GM23338 (cell line): Measurements from ENCODE around the gene NUDT21. TPM values are rescaled to one million over a fixed set of nuclear protein-coding genes. Genes with fewer than 3 reads are reported as not detected.

Experiments
- ATAC-seq: fragments of 200-7000 bp; cut with Tn5 transposase; 3 replicates; pipeline ENCODE4 v1.9.1; 2020
- DNase-seq: peaks from one replicate; pipeline ENCODE4 v3.0.0-alpha.2; 2015; ENCODE audit warnings: low spot score
- H2AFZ ChIP-seq: fragments of 200-600 bp; sonication (generic); 2 replicates; pipeline ENCODE4 v1.8.0; 2016; ENCODE audit warnings: antibody characterized with exemption, mild to moderate bottlenecking, moderate library complexity
- H3F3A ChIP-seq: fragments of 200-600 bp; sonication (generic); replicated peaks from 2 replicates; pipeline ENCODE4 v1.8.0; 2017; ENCODE audit warnings: antibody characterized with exemption, mixed run types, low read depth
- H3K27ac ChIP-seq: fragments of 200-600 bp; sonication (generic); 2 replicates; pipeline ENCODE4 v1.6.1; 2016; ENCODE audit warnings: low read depth
- H3K27me3 ChIP-seq: fragments of 200-600 bp; sonication (generic); 2 replicates; pipeline ENCODE4 v1.8.0; 2016; ENCODE audit warnings: mild to moderate bottlenecking, mixed run types, moderate library complexity; ENCODE audit not compliant: insufficient read depth
- H3K36me3 ChIP-seq: fragments of 200-600 bp; sonication (generic); 2 replicates; pipeline ENCODE4 v1.8.0; 2016; ENCODE audit warnings: mild to moderate bottlenecking; ENCODE audit not compliant: insufficient read depth
- H3K4me1 ChIP-seq: fragments of 200-600 bp; sonication (generic); 2 replicates; pipeline ENCODE4 v1.8.0; 2016; ENCODE audit warnings: mild to moderate bottlenecking, moderate library complexity; ENCODE audit not compliant: insufficient read depth
- H3K4me2 ChIP-seq: fragments of 200-600 bp; sonication (generic); 2 replicates; pipeline ENCODE4 v1.7.1; 2017; ENCODE audit warnings: mixed run types
- H3K4me3 ChIP-seq: fragments of 200-600 bp; sonication (generic); 2 replicates; pipeline ENCODE4 v1.6.1; 2016; ENCODE audit warnings: mixed run types
- H3K79me2 ChIP-seq: fragments of 200-600 bp; sonication (generic); replicated peaks from 2 replicates; pipeline ENCODE4 v1.8.0; 2017; ENCODE audit warnings: mild to moderate bottlenecking; ENCODE audit not compliant: insufficient read depth
- H3K9me2 ChIP-seq: fragments of 200-600 bp; sonication (generic); 2 replicates; pipeline ENCODE4 v1.8.0; 2017; ENCODE audit not compliant: insufficient read depth
- H4K20me1 ChIP-seq: fragments of 200-600 bp; sonication (generic); replicated peaks from 2 replicates; pipeline ENCODE4 v1.8.0; 2017; ENCODE audit warnings: mild to moderate bottlenecking; ENCODE audit not compliant: insufficient read depth
- H3K27ac Mint-ChIP-seq: 2 replicates; pipeline ENCODE4 v1.8.0; 2020; ENCODE audit warnings: inconsistent platforms, mild to moderate bottlenecking, moderate library complexity, mixed read lengths
- H3K27me3 Mint-ChIP-seq: 3 replicates; pipeline ENCODE4 v1.8.0; 2022; ENCODE audit warnings: low read depth, mild to moderate bottlenecking, moderate library complexity, mixed read lengths, inconsistent platforms; ENCODE audit not compliant: insufficient read depth, poor library complexity
- H3K36me3 Mint-ChIP-seq: 3 replicates; pipeline ENCODE4 v1.8.0; 2021; ENCODE audit warnings: low read depth, mild to moderate bottlenecking, inconsistent platforms, moderate library complexity, mixed read lengths
- H3K4me1 Mint-ChIP-seq: 3 replicates; pipeline ENCODE4 v1.8.0; 2020; ENCODE audit warnings: mild to moderate bottlenecking, inconsistent platforms, mixed read lengths
- H3K4me3 Mint-ChIP-seq: 3 replicates; pipeline ENCODE4 v1.8.0; 2021; ENCODE audit warnings: moderate library complexity, mild to moderate bottlenecking, inconsistent platforms, mixed read lengths
- H3K9me3 Mint-ChIP-seq: 3 replicates; pipeline ENCODE4 v1.8.0; 2020; ENCODE audit warnings: moderate library complexity, mild to moderate bottlenecking, inconsistent platforms, mixed read lengths
- CREB1 ChIP-seq: fragments of 250-450 bp; sonication (Bioruptor Pico); IDR thresholded peaks from 2 replicates; pipeline ENCODE4 v1.5.0; 2020; ENCODE audit warnings: low read depth, mild to moderate bottlenecking, moderate library complexity
- NANOG ChIP-seq: IDR thresholded peaks from 2 replicates; pipeline ENCODE4 v1.6.1; 2016; ENCODE audit warnings: antibody characterized with exemption, borderline replicate concordance
- POLR2AphosphoS5 ChIP-seq: IDR thresholded peaks from 2 replicates; pipeline ENCODE4 v1.6.1; 2016; ENCODE audit warnings: antibody characterized with exemption, low read depth
- ZNF331 ChIP-seq: fragments of 250-450 bp; sonication (Bioruptor Pico); IDR thresholded peaks from 2 replicates; pipeline ENCODE4 v1.5.0; 2020; ENCODE audit warnings: low read depth, mild to moderate bottlenecking, moderate library complexity
- ZNF462 ChIP-seq: fragments of 250-450 bp; sonication (Bioruptor Pico); IDR thresholded peaks from 2 replicates; pipeline ENCODE4 v1.5.0; 2020; ENCODE audit warnings: mild to moderate bottlenecking, moderate library complexity
- polyA plus RNA-seq: library from polyadenylated mRNA; unstranded; fragments of >200 nt; fragmentation: Nextera tagmentation; extraction: Ambion mirVana; gene quantifications from 2 replicates; pipeline ENCODE4 v1.2.1, GENCODE V29; 2016
- total RNA-seq: library from RNA; depleted of rRNA; stranded (reverse); fragments of >200 nt; shearing (Covaris generic); gene quantifications from 2 replicates; pipeline ENCODE4 v1.2.3, GENCODE V29; 2014

Gene NUDT21
- total and polyA plus RNA-seq, 2 experiments from 2014 or later, result 83.4 to 132 TPM

- no peak for TF ChIP-seq ZNF462 (CRISPR knock-in tag)
- TF ChIP-seq NANOG, result no peak
- TF ChIP-seq ZNF331 (CRISPR knock-in tag), result no peak
These were observed 889 bp upstream of the NUDT21 start (continued) for GRCh38 chr16:56451753-56452689.

DNA sequence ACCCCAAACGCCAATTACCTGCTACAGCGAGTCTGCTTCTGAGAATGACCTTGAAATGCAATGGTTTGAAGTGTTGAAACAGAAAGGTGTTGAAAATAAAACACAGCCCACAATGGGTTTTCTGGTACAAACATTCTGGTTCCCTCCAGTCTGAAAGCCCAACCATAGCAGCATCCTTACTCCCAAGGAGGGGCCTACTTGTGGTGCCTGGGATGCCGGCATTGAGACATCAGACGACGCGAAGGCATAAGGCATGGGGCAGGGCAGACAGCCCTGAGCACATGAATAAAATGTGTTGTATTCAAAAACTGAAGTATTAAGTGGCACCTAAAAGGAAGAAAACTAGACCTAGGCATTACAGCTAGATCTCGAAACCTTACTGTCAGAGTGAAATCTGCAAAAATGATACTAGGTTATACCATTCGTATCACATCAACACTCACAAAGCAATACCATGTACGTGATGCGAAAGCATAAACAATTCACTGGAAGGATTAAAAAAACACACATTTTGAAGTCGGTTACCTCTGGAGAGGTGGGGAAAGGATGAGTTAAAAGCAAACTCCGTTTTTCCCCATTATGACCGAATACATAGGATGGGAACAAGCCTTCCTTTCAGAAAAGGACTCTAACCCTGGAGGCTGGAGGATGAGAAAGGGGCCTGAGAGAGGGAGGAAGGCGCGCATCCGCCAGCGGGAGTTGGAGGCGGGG lies 702 bp downstream of the NUDT21 start:
- H3K36me3 Mint-ChIP-seq, result peaks cover 30% of the 10 kb centered on the region
- Histone ChIP-seq H3K4me3 (peak overlapping the region; percentile 92), H3K4me2 (peak overlapping the region; percentile 92), H3K79me2 (peaks cover 78% of the 10 kb centered on the region), H3K27me3 (no peaks in the 10 kb centered on the region), H3K9me2 (no peaks in the 10 kb centered on the region), H3K27ac (0 out of 2 replicates have a peak overlapping the region, but pooled peaks have one; percentile 42), H2AFZ (peak overlapping the region; percentile 49; the same call in 1 of the 2 replicates), H3K4me1 (peaks cover 25% of the 10 kb centered on the region; the same call in 1 of the 2 replicates), H3K36me3 (peaks cover 28% of the 10 kb centered on the region), H3F3A (no peaks in the 10 kb centered on the region), H4K20me1 (peaks cover 49% of the 10 kb centered on the region)
- H3K4me3 Mint-ChIP-seq, result peak overlapping the region; percentile 95
- no peaks in the 10 kb centered on the region for H3K27me3 Mint-ChIP-seq
- peaks cover 22% of the 10 kb centered on the region for H3K4me1 Mint-ChIP-seq
- peak overlapping the region; percentile 97 for H3K27ac Mint-ChIP-seq
- DNase-seq (peak; percentile 43), ATAC-seq (peak; percentile 15; the same call in 2 of the 3 replicates)
- H3K9me3 Mint-ChIP-seq, result no peaks in the 10 kb centered on the region
- TF ChIP-seq POLR2AphosphoS5 (no peak), CREB1 (CRISPR knock-in tag) (no peak), ZNF462 (CRISPR knock-in tag) (no peak)
